GM12878 (cell line): ENCODE data around the gene WDR18. TPM values are rescaled to one million over a fixed set of nuclear protein-coding genes. Genes with fewer than 3 reads are reported as not detected.

Source experiments
- ATAC-seq: fragments of 200-7000 bp; cut with Tn5 transposase; 3 replicates; pipeline ENCODE4 v1.9.1; 2020; ENCODE audit warnings: mild to moderate bottlenecking, moderate library complexity
- BruUV-seq: library from RNA; stranded (reverse); fragments of 400-500 nt; replicated peaks from 2 replicates; lab custom pipeline; 2021; lab: Mats Ljungman, UMichigan
- CTCF ChIA-PET: fragments of 300-600 bp; sonication (Branson Sonifier 250); formaldehyde crosslinking; extraction: SDS; loops from one replicate; lab custom pipeline; 2021; ENCODE audit warnings: inconsistent platforms; lab: Yijun Ruan, JAX
- POLR2A ChIA-PET: fragments of 350-600 bp; formaldehyde crosslinking; extraction: SDS; loops from one replicate; lab custom pipeline; 2021; ENCODE audit warnings: inconsistent platforms; lab: Charles Lee
- RAD21 ChIA-PET: fragments of 300-600 bp; sonication (Branson Sonifier 250); formaldehyde crosslinking; loops from one replicate; lab custom pipeline; 2023; ENCODE audit warnings: antibody characterized with exemption; ENCODE audit not compliant: unreplicated experiment; lab: Charles Lee
- SMC1A ChIA-PET: fragments of 300-600 bp; sonication (Branson Sonifier 250); formaldehyde crosslinking; loops from one replicate; lab custom pipeline; 2023; ENCODE audit not compliant: unreplicated experiment, uncharacterized antibody; lab: Charles Lee
- DNase-seq: peaks from one replicate; pipeline ENCODE4 v3.0.0-alpha.2; 2011; ENCODE audit warnings: low read depth, low spot score
- FAIRE-seq: peaks from 3 replicates; lab custom pipeline; 2011; peaks lifted over from hg19 to GRCh38; lab: Jason Lieb, UNC
- H2AFZ ChIP-seq: 2 replicates; pipeline ENCODE4 v1.6.0; 2011; ENCODE audit warnings: low read depth, low read length, control low read depth; ENCODE audit not compliant: control insufficient read depth
- H3K27ac ChIP-seq: 2 replicates; pipeline ENCODE4 v1.5.1; 2011; ENCODE audit warnings: control low read depth; ENCODE audit not compliant: control insufficient read depth, insufficient read depth
- H3K27me3 ChIP-seq, 2 experiments: replicated peaks in 1 of 2; 2 replicates each; pipeline versions ENCODE4 v1.6.0 to v1.6.1; 2011; ENCODE audit warnings: low read length in 1 of 2; ENCODE audit not compliant: control insufficient read depth in 2 of 2, insufficient read depth in 2 of 2
- H3K36me3 ChIP-seq, 2 experiments: 2 replicates each; pipeline ENCODE4 v1.5.1; 2011; ENCODE audit warnings: low read length in 1 of 2; ENCODE audit not compliant: control insufficient read depth in 2 of 2, insufficient read depth in 2 of 2
- H3K4me1 ChIP-seq: 2 replicates; pipeline ENCODE4 v1.6.1; 2011; ENCODE audit warnings: mild to moderate bottlenecking, low read length, moderate library complexity, mixed read lengths; ENCODE audit not compliant: control insufficient read depth, insufficient read depth
- H3K4me2 ChIP-seq: 2 replicates; pipeline ENCODE4 v1.6.0; 2011; ENCODE audit warnings: control low read depth; ENCODE audit not compliant: control insufficient read depth, insufficient read depth
- H3K4me3 ChIP-seq: fragments of 200-600 bp; sonication (generic); 2 replicates; pipeline ENCODE4 v1.5.1; 2016
- H3K79me2 ChIP-seq: 2 replicates; pipeline ENCODE4 v1.6.0; 2011; ENCODE audit warnings: low read length; ENCODE audit not compliant: control insufficient read depth, insufficient read depth
- H3K9ac ChIP-seq: 2 replicates; pipeline ENCODE4 v1.8.0; 2011; ENCODE audit warnings: low read length, control low read depth, mixed read lengths; ENCODE audit not compliant: control insufficient read depth, insufficient read depth
- H3K9me3 ChIP-seq: replicated peaks from 3 replicates; pipeline ENCODE4 v1.5.1; 2011; ENCODE audit warnings: mild to moderate bottlenecking, low read length; ENCODE audit not compliant: control insufficient read depth, insufficient read depth
- H4K20me1 ChIP-seq: 2 replicates; pipeline ENCODE4 v1.6.0; 2011; ENCODE audit not compliant: control insufficient read depth, insufficient read depth
- BRCA1 ChIP-seq: IDR thresholded peaks from 2 replicates; pipeline ENCODE4 v1.6.1; 2011; ENCODE audit warnings: low read depth, low read length, improper control_type of control experiment
- GATAD2B ChIP-seq: fragments of 450-650 bp; conservative IDR thresholded peaks from 2 replicates; pipeline ENCODE4 v1.6.1; 2017; ENCODE audit warnings: low read depth, mild to moderate bottlenecking, moderate library complexity
- IKZF2 ChIP-seq, 2 experiments: fragments of 450-650 bp; IDR thresholded peaks; 2 replicates each; pipeline ENCODE4 v1.6.1; 2017; ENCODE audit warnings: mild to moderate bottlenecking in 2 of 2, moderate library complexity in 2 of 2
- IRF5 ChIP-seq: fragments of 450-650 bp; IDR thresholded peaks from 2 replicates; pipeline ENCODE4 v1.6.1; 2017; ENCODE audit warnings: borderline replicate concordance
- MEF2B ChIP-seq: fragments of 450-650 bp; IDR thresholded peaks from 2 replicates; pipeline ENCODE4 v1.6.1; 2018; ENCODE audit warnings: mild to moderate bottlenecking, moderate library complexity; ENCODE audit not compliant: partially characterized antibody, poor library complexity, severe bottlenecking
- MYC ChIP-seq: IDR thresholded peaks from 2 replicates; pipeline ENCODE4 v1.6.1; 2011; ENCODE audit warnings: mild to moderate bottlenecking, low read length, moderate library complexity, inconsistent platforms; ENCODE audit not compliant: insufficient read depth, insufficient replicate concordance, insufficient read length, severe bottlenecking
- POLR2A ChIP-seq: IDR thresholded peaks from 2 replicates; pipeline ENCODE4 v1.6.1; 2011; ENCODE audit warnings: low read depth, mild to moderate bottlenecking, low read length
- SIN3A ChIP-seq: IDR thresholded peaks from 2 replicates; pipeline ENCODE4 v1.6.1; 2012; ENCODE audit warnings: low read depth, low read length, improper control_type of control experiment
- ZBTB11 ChIP-seq: fragments of 450-650 bp; formaldehyde crosslinking; IDR thresholded peaks from 2 replicates; pipeline ENCODE4 v1.5.0; 2022; ENCODE audit warnings: mild to moderate bottlenecking, missing genetic modification characterization
- WGBS: methylation state at CpG from one replicate; pipeline ENCODE4 v1.1.6; 2016; ENCODE audit warnings: low lambda C conversion rate; ENCODE audit not compliant: insufficient replicate concordance, insufficient coverage; ENCODE audit errors: missing lambda C conversion rate; 5-methylcytosine and 5-hydroxymethylcytosine counted together
- in situ Hi-C: fragments of 300-500 bp; cut with MboI; formaldehyde crosslinking; loops from 9 replicates; pipeline ENCODE4 v1.14.3; 2018; ENCODE audit warnings: mixed read lengths
- intact Hi-C: fragments of 100-400 bp; cut with micrococcal nuclease; formaldehyde crosslinking; loops from one replicate; pipeline ENCODE4 v1.14.2; 2022; ENCODE audit not compliant: unreplicated experiment
- polyA plus RNA-seq, 11 experiments: library from polyadenylated mRNA; depleted of rRNA in 4 of 11; unstranded in 6 of 11; stranded (reverse) in 5 of 11; fragments of >200 nt; fragmentation: Nextera tagmentation in 4 of 11; fragmentation: Illumina TruSeq in 1 of 11; extraction: Ambion mirVana in 4 of 11; extraction: Trizol in 1 of 11; gene quantifications; 1 replicate in 1 of 11; 2 replicates in 10 of 11; pipeline versions ENCODE4 v1.2.1 to v1.2.3, GENCODE V29; 2011 to 2016; ENCODE audit warnings: inconsistent platforms in 2 of 11, missing spikeins in 2 of 11, low read depth in 1 of 11
- total RNA-seq, 4 experiments: library from RNA; depleted of rRNA in 3 of 4; stranded (reverse); fragments of >200 nt in 3 of 4; fragmentation: Illumina TruSeq in 1 of 4; extraction: Trizol in 1 of 4; gene quantifications; 2 replicates each; pipeline versions ENCODE4 v1.2.1 to v1.2.3, GENCODE V29; 2013 to 2021

WDR18 gene
- total and polyA plus RNA-seq, 10 of the 15 experiments (the other 5 are each of a cell fraction or from before 2014, with no cell fraction given) = 3.0 to 206 (median 62.3) TPM

GRCh38 chr19:972281-972680 is 11.9 kb upstream of the WDR18 start (continued):
- no peak for TF ChIP-seq IRF5
- TF ChIP-seq MYC = no peak
- TF ChIP-seq ZBTB11 = no peak
- no peak for TF ChIP-seq SIN3A
- TF ChIP-seq BRCA1 = no peak
- TF ChIP-seq IKZF2 (IDR thresholded peaks at IDR 0.05) = no peak

DNA sequence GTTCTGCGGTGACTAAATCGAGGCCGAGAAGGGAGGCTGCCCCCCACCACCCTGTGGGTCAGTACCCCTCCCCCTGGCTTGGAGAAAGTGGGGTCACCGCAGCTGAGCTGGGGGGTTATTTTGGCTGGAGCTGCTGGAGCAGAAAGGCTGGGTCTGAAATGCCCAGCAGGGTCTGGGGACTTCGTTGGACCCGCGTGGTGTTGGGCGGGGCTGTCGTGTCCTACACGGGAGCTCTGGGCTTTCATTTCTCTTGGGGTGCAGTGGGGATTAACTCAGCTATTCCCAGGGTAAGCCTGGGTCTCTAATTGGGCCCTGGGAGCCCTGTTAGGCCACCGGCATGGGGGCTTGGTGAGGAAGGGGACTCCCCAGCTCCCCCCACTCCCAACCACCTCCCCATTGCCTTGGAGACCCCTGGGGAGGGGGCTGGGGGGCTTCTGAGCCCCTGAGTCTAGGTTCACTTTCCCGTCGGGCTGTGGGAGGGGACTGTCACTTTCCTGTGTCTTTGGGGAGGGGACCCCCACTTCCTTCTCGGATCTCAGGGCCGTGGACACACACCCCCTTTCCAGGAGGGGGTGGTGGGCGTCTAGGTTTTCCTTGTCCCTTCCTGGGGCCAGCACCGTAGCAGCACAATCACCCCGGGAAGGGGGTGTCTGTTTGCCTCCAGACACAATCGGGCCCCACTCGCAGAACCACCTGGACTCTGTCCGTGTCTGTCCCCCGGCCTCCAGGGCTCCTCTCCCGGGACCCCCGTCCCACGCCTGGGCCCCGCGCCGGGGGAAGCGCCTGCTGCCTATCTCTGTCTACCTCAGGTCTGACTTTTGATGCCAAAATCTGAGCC is 10.2 kb upstream of the WDR18 start:
- BruUV-seq = TSS peak; percentile 44
- no peak overlapping the region for H3K4me3 ChIP-seq
- WGBS = 80% methylated on average over 29 of the region's 29 CpGs
- H3K9me3 ChIP-seq = no peaks in the 10 kb centered on the region; the same call in 2 of the 3 replicates
- H3K27ac ChIP-seq = no peak overlapping the region
- ATAC-seq = no peak
- ChIA-PET RAD21 (no interaction called here), POLR2A (no interaction called here), SMC1A (no interaction called here), CTCF (no interaction called here)
- H3K4me1 ChIP-seq = no peaks in the 10 kb centered on the region
- no peak overlapping the region for H3K4me2 ChIP-seq
- FAIRE-seq = no peak
- in situ Hi-C loops (no loop called here), intact Hi-C loops (no loop called here)
- DNase-seq = no peak
- H3K9ac ChIP-seq = no peak overlapping the region
- no peaks in the 10 kb centered on the region for H4K20me1 ChIP-seq
- no peaks in the 10 kb centered on the region for H3K79me2 ChIP-seq
- peaks cover 8 to 20% of the 10 kb centered on the region in 2 experiments for H3K36me3 ChIP-seq
- H2AFZ ChIP-seq = no peak overlapping the region
- TF ChIP-seq MEF2B (no peak), GATAD2B (no peak), POLR2A (peak; percentile 32; the same call in 1 of the 2 replicates)
- no peaks in the 10 kb centered on the region for H3K27me3 ChIP-seq
